GM12891 (cell line): ENCODE results near the gene CCDC28A.

Experiments used
- PAX5 ChIP-seq: IDR thresholded peaks from 2 replicates; pipeline ENCODE4 v1.6.1; 2011; ENCODE audit warnings: low read length, moderate library complexity, mild to moderate bottlenecking; ENCODE audit not compliant: insufficient read depth, severe bottlenecking
- POLR2A ChIP-seq: IDR thresholded peaks from 2 replicates; pipeline ENCODE4 v1.6.1; 2011; ENCODE audit warnings: low read depth, low read length, control low read depth
- POLR2AphosphoS5 ChIP-seq: IDR thresholded peaks from 2 replicates; pipeline ENCODE4 v1.6.1; 2011; ENCODE audit warnings: low read depth, low read length, control low read depth
- POU2F2 ChIP-seq: IDR thresholded peaks from 2 replicates; pipeline ENCODE4 v1.6.1; 2011; ENCODE audit warnings: low read depth, mild to moderate bottlenecking, control low read depth, low read length, moderate library complexity
- SPI1 ChIP-seq: IDR thresholded peaks from 2 replicates; pipeline ENCODE4 v1.6.1; 2011; ENCODE audit warnings: low read depth, low read length, control low read depth
- TAF1 ChIP-seq: IDR thresholded peaks from 2 replicates; pipeline ENCODE4 v1.6.1; 2011; ENCODE audit warnings: low read depth, low read length, control low read depth

- no peak for TF ChIP-seq POLR2AphosphoS5
- no peak for TF ChIP-seq TAF1
- no peak for TF ChIP-seq POLR2A
- TF ChIP-seq SPI1: no peak
- TF ChIP-seq PAX5: no peak
- no peak for TF ChIP-seq POU2F2
Measured at GRCh38 chr6:138727182-138727581, 46.4 kb upstream of the CCDC28A start.
